ENCODE measurements around the gene ASCC3.

DNA sequence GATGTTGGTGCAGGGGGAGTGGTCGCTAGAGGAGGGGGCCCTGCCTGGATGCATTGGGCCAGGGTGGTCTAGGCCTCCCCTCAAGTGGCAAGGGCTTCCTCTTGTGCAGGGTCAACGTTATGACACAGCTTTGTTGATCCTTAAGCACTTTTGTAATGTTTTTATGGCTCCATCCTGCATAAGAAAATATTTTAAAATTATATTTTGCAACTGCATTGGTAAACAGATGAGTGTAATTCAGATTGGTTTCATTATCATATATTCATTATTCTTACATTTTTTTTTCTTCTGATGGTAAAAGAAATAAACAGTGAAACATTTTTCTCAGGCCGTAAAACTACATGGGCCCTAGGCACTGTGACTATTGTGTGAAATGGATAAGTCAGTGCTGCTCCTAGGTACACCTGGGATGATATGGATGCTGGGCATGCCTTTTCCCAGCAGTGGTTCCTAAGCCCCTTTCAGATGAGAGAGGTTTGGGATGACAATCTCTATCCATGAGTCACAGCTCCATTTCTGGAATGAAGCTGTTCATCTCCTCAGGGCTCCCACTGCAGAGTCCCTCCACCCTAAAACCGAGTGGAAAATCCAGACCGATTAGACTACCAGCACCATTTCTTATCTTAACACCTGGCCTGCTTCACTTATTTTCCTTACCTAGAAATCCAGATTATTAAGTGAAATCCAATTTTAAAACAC lies 410.6 kb downstream of the ASCC3 start:
- TF ChIP-seq, protein P1, sequence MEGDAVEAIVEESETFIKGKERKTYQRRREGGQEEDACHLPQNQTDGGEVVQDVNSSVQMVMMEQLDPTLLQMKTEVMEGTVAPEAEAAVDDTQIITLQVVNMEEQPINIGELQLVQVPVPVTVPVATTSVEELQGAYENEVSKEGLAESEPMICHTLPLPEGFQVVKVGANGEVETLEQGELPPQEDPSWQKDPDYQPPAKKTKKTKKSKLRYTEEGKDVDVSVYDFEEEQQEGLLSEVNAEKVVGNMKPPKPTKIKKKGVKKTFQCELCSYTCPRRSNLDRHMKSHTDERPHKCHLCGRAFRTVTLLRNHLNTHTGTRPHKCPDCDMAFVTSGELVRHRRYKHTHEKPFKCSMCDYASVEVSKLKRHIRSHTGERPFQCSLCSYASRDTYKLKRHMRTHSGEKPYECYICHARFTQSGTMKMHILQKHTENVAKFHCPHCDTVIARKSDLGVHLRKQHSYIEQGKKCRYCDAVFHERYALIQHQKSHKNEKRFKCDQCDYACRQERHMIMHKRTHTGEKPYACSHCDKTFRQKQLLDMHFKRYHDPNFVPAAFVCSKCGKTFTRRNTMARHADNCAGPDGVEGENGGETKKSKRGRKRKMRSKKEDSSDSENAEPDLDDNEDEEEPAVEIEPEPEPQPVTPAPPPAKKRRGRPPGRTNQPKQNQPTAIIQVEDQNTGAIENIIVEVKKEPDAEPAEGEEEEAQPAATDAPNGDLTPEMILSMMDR (IDR thresholded peaks at IDR 0.05; ENCODE audit: low read length), result no peak
- no peak for TF ChIP-seq EZH2 (IDR thresholded peaks at IDR 0.05; ENCODE audit: borderline replicate concordance, low read length)

All from OCI-LY1 (cell line).